Stimulated activated CD8-positive, alpha-beta memory T cell treated with anti-CD3 and anti-CD28 coated beads, Interleukin-2, amount 100 ng/mL, for 48 hours (primary cell): ENCODE results near the gene SUN2.
A peak's percentile ranks its signal among the peaks of the same experiment; 100 is the strongest.
"Not testable (repeated sequence)": the region's sequence is repeated elsewhere in the genome, so short reads cannot be mapped to it uniquely, and the experiment has no call there.

Experiments
- DNase-seq, 2 donors: peaks; one replicate each; pipeline ENCODE4 v3.0.0-alpha.2; 2020; ENCODE audit warnings: low read depth in 2 of 2

The SUN2 gene

GRCh38 chr22:38755911-38756532 lies at the start of gene SUN2:
SUN2 (minus strand) TSS chr22:38755998; CDS start chr22:38752628, 3,370 bp downstream.
- DNase-seq: peak; percentile 93

- not testable (repeated sequence) for DNase-seq
Measured at GRCh38 chr22:38805041-38805593, 49.3 kb upstream of the SUN2 start.

GRCh38 chr22:38802671-38803121 lies 46.9 kb upstream of the SUN2 start:
- no peak for DNase-seq

- no peak for DNase-seq
Measured at GRCh38 chr22:38799265-38800002, 43.6 kb upstream of the SUN2 start.

DNA sequence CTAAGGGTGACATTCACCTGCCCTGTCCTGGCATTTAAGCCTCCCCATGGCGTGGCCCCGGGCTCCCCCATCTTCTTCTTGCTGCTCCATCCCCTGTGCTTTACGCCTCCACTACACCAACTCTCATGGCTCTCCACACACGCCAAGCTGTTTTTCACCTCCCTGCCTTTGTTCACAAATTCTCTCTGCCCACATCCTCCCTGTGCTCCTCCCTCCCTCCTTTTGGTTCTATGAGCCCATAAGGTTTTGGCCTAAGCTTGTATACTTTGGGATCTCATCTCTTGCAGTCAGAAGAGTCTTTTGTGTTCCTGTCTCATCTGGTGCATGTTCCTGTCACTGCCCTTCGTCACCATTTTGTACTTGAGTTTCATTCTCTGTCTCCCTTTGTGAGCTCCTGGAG lies 42.7 kb upstream of the SUN2 start:
- DNase-seq: no peak

- DNase-seq: no peak
Measured at GRCh38 chr22:38796262-38796957, 40.6 kb upstream of the SUN2 start.

DNA sequence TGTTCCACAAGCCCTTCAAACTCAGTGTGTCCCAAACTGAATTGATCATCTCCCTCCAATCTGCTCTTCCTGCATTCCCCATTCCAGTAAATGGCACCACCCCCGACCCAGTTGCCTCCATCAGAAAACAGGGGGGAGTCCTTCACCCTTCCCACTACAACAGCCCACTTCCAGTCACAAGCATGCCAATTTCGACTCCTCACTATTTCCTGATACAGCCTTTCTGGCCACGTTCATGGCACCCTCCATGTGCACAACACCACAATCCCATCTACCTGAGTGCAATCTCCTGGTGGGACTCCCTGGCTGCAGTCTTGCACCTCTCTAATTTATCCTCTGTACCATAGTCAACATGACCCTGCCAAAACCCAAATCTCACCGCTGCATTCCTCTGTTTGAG lies 39.8 kb upstream of the SUN2 start:
- DNase-seq: no peak

DNA sequence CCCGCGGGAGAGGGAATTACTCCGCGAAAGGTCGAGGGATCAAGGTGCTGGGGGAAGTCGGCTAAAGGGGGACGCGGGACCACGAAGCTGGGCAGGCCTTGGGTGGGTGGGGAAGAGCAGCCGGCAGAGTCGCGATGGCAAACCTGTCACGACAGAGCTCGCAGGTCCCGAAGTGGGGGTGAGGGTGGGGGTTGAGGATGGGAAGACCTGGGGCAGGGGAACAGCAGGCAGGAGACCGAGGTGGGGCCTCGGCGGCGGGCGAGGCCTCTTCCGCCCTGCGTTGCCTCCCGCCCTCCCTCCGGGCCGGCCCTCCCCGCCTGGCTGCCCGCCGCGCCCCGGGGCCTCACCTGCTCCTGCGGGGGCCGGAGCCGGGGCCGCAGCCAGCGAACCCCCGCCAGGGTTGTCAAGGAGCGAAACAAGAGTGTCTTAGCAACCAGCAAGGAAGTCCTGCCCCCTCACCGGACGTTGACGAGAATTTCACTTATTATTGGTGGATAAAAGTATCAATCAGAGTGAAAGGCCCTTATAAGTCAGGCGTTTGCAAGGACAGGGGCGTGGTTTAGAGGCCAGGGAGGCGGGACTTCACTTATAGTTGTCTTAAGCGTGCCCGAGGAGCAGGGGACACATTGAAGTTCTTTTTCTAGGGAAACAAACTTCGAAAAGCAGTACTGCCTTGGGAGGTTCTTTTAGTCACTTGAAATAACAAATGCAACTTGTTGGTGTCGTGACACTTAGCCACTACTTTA lies 38.1 kb upstream of the SUN2 start, which contains the start of gene DNAL4:
Gene DNAL4, minus strand, starts transcription at position 423 of the 746 bp plus-strand sequence. CDS start 11,412 bp downstream, outside the sequence.
- peak; percentile 75 to 88 for DNase-seq

- no peak for DNase-seq
Measured at GRCh38 chr22:38793317-38793716, 37.5 kb upstream of the SUN2 start.

DNA sequence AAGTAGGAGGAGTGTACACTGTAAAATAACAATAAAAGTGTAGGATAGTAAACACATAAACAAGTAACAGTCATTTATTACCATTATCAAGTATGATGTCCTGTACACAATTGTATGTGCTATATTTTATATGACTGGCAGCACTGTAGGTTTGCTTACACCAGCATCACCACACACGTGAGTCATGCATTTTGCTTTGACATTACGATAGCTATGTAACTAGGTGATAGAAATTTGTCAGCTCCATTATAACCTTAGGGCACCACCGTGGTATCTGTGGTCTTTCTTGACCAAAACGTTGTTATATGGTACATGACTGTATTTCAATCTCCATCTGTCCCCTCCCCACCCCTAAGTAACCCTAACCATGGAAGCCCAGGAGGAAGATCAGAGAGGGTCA lies 37.0 kb upstream of the SUN2 start:
- no peak for DNase-seq

- no peak for DNase-seq
Measured at GRCh38 chr22:38789606-38790005, 33.8 kb upstream of the SUN2 start.

DNA sequence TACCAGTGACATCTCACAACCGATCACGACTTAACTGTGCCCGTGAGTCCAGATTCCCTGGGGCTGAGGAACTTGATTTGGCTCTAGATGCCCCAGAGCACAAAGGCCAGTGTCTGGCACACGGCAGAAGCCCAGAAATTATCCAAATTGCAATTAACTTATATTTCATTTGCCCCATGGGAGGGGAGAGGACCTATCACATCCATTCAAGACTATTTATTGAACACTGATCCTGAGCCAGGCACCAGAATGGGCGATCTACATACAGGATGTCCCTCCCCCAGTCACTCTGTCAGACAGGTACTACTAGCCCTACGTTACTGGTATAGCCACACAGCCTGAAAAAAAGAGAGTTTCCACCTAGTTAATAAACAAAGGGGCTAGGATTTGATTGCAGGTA lies 33.0 kb upstream of the SUN2 start:
- DNase-seq: no peak

DNA sequence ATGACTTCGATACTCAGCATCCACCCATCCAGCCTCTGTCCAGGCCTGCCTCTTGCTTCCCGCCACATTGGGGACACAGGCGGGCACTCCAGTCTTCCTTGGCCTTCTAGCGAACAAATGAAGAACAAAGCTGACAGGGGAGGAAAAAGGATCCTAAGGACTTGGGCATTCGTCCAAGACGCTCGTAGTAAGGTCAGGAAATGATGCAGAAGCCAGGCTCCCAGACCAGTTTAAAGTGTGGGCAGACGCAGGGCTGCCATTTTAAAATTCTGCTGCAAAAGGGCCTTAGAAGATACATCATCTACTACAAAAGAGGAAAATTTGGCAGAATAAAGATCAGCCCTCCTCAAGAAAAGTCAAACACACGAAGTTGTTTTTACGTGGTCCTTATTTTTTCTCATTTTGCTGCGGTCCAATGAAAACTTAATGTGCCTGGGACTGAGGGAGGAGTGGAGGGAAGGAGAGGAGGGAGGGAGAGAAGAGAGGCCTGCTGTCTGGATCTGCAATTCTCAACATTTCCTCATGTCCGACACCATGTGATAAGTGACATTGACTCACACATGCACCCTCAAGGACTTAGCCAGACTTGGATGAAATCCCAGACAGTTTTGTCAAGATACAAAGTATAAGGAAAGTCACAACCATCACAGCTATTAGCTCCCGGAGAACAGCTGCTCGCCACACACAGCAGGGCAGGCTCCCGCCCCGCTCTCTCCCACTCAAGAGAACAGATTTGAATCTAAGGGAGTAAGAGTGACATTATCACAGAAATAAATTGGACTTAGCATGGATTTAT lies 32.4 kb upstream of the SUN2 start:
- DNase-seq: no peak

DNA sequence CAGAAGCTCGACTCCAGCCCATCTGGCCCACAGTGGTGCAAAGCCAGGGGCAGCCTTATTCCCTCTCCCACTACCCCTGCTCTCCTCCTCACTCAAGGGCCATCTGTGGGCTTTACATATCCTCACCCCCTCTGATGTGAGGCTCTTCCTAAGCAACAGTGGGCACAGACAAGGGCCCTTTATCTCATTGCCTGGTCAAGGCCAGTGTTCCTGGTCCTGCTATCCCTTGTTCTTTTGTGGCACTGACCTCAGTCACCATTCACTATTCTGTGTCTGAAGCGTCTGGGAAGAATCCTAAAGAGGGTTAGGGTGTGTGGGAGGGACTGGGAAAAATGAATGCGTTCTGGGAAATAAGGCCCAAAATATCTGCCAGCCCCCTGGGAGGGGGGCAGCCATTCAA lies 30.8 kb upstream of the SUN2 start:
- no peak for DNase-seq

GRCh38 chr22:38784856-38785255 lies 29.1 kb upstream of the SUN2 start:
- DNase-seq: no peak

GRCh38 chr22:38784035-38784434 lies 28.2 kb upstream of the SUN2 start:
- DNase-seq: no peak

DNA sequence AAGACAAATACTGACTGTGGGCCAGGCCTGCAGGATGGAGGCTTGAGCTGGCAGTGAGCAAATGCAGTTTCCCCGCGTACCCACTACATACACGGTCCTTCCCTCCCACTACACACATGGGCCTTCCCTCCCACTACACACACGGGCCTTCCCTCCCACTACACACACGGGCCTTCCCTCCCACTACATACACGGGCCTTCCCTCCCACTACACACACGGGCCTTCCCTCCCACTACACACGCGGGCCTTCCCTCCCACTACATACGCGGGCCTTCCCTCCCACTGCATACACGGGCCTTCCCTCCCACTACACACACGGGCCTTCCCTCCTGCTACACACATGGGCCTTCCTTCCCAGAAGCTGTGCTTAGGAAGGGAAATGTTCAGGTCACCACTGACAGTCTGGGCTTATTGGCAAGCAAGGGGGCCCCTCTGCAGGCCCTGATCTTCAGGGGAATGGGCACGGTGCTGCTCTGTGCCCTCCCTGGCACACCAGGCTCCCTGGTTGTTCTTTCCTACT lies 27.4 kb upstream of the SUN2 start:
- DNase-seq: no peak

DNA sequence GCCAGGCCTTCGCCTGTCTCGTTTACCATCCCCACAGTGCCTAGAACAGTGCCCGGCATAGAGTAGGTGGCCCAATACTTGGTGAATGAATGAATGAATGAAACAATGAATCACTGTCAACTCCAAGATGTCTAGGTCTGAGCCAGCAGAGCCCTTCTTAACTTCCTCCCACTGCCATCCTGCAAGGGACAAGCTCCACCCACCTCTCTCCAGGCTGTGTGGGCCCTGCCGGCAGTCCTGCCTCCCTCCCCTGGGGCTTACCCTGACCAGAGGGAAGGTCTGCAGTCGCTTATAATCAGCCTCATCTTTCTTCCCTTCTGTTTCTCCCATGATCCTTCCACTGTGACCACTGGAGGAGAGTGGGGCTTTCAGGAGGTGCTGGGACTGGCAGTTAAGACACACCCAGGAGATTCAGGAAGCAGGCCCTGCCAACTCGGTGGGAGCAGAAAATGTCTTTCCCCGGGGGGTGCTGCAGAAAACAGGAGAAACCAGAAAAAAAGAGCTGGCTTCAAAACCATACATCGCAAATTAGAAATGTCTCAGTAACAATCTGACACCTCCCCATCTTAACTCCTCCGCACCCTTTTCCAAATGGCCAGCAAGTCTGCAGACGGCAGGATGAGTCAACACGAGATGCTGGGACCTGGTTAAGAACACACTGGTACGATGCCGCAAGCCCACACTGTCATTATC lies 26.8 kb upstream of the SUN2 start:
- no peak for DNase-seq

- DNase-seq: no peak
Measured at GRCh38 chr22:38781033-38781432, 25.2 kb upstream of the SUN2 start.

DNA sequence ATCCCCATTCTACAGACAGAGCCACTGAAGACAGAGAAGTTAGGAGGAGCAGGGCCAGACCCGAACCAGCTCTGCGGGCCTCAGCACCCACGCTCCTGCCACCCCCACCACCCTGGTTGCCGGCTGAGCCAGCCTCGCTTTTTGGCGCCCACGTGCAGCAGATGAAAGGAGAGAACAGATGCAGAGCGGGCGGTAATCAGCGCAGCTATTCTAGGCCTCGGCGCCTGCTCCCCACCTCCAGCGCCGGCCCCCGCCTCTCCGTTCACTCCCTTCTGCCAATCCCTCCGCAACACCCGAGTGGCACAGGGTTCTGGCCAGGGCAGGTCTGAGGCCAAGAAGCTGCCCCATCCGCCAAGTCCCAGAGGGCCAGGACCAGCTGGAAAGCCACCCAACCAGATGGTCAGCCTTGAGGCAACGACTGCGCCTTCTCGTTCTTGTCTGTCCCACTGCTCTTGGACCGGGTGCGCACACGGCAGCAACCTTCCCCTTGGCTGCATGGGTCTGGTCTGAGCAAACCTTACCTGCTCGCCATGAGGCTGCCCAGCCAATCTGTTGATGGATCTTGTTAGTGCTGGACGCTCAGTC lies 21.4 kb upstream of the SUN2 start:
- DNase-seq: no peak
